HG02588 (cell line): ENCODE data around the gene TNS1.

Experiments
- ATAC-seq: cut with Tn5 transposase; IDR thresholded peaks from one replicate; pipeline ENCODE4 v1.9.1; 2021; ENCODE audit warnings: mild to moderate bottlenecking, moderate library complexity; ENCODE audit not compliant: unreplicated experiment

Gene TNS1

GRCh38 chr2:217902379-217903141, 100.2 kb downstream of the TNS1 start:
- ATAC-seq: no peak

- no peak for ATAC-seq
These were observed 100.9 kb downstream of the TNS1 start for GRCh38 chr2:217901835-217902378.

DNA sequence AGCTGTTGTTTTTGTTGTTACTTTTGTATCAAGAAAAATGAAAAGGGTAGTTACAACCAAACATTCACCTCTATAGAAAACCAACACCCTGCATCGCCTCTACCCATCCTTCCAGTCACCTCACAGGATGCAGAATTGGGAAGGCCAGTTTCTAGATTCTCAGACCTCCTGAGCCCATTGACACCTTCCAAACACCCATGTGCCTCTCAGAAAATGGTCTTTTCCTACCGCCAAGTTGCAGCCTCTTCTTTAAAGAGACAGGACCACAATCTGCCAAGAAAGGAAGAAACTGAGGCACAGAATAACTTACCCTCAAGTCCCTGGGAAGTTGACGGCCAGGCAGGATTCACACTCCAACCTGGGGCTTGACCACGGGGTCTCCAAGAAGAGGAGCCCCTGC, 101.4 kb downstream of the TNS1 start:
- no peak for ATAC-seq

GRCh38 chr2:217900780-217901360, 101.9 kb downstream of the TNS1 start:
- no peak for ATAC-seq

GRCh38 chr2:217900010-217900779, 102.6 kb downstream of the TNS1 start:
- no peak for ATAC-seq

- ATAC-seq: no peak
These were observed 103.4 kb downstream of the TNS1 start for GRCh38 chr2:217899231-217900009.

DNA sequence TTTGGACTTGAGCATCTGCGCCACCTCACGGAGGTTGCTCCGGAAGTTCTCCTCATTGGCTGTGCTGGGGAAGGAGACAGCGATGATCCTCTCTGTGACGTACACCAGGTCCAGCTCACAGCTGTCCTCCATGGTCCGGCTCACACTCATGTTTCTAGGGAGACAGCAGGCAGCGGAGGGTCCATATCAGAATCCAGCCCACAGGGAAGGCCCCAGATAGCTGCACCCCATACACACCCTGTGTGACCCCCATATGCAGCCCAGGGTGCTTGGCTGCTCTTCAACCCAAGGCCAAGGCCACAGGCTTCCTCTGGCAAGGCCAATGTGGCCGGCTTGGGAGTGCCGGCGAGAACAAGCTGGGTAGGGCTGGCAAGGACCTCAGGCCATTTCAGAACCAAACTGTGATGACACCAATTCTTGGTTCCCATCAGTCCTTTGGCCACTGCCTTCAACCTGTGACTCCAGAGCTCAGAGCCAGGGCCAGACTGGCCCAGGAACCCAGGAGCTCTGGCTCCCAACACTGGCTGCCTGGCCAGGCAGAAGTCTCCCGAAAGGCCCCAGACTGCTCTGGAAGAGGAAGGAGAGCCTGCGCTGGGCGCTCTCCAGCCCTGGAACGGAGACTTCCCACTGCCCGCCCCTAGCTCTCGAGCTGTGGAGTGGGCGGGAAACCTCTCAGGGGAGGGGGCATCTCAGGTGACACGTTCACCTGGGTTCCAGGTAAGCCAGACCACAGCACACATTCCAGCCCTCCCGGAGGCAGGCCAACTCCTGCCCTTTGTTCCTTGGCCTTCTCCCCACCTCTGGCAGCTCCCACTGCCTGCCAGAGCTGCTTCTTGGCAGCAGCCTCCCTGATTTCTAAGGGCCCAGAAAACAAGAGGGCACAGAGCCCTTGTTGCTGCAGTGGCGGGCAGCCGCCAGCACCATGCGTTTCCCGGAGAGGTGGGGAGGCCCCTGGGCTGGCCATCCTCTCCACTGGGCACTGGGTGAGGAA, 104.7 kb downstream of the TNS1 start:
- ATAC-seq: no peak

DNA sequence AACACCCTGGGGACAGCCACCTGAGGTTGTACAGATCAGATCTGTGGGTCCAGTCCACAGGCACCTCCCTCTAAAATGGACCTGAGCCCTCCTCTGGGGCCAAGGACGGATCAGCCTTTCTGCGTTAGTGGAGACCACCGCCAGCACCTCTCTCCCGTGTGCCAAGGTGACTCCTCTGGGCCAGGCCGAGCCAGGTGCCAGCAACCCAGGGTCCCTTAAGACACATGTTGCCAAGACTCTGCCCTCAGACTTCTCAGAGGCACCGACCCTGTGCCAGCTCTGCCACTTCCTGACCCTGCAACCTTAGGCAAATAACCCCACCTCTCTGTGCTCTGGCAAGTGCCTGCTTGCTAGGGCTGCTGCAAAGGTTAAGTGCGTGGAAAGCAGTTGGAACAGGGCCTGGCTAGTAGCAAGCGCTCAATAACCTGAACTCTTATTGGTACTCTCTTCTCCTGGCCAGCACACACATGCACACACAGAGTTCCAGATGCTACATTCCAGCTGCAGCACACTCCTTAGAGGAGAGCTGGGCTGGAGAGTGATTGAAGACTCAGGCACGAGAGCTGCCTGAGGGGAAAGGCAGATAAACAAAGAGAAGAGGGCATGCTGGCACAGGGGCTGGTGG, 105.6 kb downstream of the TNS1 start:
- ATAC-seq: no peak

- no peak for ATAC-seq
These were observed 107.6 kb downstream of the TNS1 start for GRCh38 chr2:217895070-217895635.

DNA sequence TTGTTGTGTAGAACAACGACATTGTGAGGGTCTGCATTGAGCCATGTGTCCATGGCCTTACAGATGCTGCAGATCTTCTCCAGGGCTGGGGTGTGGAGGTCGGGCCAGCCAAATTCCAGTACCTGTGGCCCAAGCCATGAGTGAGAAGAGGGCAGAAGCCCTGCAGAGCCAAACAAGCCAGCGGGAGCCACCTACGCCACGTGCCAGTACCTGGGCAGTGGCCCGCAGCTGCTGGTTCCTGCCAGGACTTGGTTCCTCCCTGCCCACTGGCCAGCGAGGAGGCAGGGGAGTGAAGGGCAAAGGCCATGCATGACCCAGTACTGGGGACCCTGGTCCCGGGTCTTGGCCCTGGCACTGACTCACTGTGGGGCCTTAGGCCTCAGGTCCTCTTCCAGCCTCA, 109.4 kb downstream of the TNS1 start:
- ATAC-seq: no peak

DNA sequence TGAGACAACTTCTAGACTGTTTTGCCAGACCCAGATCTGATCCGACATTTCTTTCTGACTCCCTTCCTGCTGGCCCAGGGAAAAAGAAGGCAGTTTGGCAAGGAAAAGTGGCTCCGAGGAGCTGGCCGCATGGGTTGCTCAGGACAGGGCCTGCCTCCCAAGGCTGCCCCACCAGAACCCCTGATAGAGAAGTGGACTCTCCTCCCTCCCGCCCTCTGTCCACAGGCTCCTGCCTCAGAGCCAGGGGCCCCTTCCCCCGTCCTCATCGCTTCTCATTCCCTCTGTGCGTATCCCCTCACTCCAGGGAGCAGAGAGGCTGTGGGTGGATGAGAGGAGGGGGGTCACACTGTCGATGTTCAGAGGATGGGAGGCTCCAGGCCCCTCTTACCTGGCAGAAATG, 110.2 kb downstream of the TNS1 start:
- no peak for ATAC-seq

GRCh38 chr2:217890445-217890844, 112.3 kb downstream of the TNS1 start:
- ATAC-seq: no peak

GRCh38 chr2:217889656-217890055, 113.1 kb downstream of the TNS1 start:
- ATAC-seq: no peak

GRCh38 chr2:217887841-217888701, 114.7 kb downstream of the TNS1 start:
- ATAC-seq: no peak

GRCh38 chr2:217886720-217887309, 116.0 kb downstream of the TNS1 start:
- peak; percentile 66 for ATAC-seq

DNA sequence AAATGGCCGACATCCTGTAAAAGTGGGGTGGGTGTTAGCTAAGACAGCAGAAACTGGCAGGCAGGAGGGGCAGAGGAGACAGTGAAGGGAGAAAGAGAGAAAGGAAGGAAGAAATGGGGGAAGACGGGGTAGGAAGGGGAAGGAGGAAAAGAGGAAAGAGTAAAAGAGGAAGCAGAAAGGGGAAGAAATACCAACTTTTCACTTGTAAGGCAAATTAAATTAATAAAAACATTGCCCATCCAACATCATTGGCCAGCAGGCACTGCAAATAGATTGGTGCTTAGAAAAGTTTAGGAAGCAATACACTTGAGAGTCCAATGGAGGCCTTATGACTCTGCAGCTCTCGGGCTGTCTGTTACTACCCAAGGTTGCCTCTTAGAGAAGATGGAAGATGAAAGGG, 116.7 kb downstream of the TNS1 start:
- ATAC-seq: no peak

- ATAC-seq: no peak
These were observed 117.8 kb downstream of the TNS1 start for GRCh38 chr2:217884985-217885384.

- ATAC-seq: no peak
These were observed 121.9 kb downstream of the TNS1 start for GRCh38 chr2:217880891-217881290.
